Subcutaneous abdominal adipose tissue (tissue), 5 donors: ENCODE data around the gene AVPI1.
A peak's percentile ranks its signal among the peaks of the same experiment; 100 is the strongest.

ENCODE experiments used
- H3K27ac ChIP-seq: one replicate; pipeline ENCODE4 v1.7.0; 2013; ENCODE audit warnings: low read depth, mild to moderate bottlenecking, inconsistent platforms, low read length, moderate library complexity
- H3K27me3 ChIP-seq, 5 donors: one replicate each; pipeline ENCODE4 v1.7.0; 2013; ENCODE audit warnings: low read length in 5 of 5, inconsistent platforms in 1 of 5; ENCODE audit not compliant: control insufficient read depth in 5 of 5, insufficient read depth in 4 of 5
- H3K36me3 ChIP-seq, 5 donors: one replicate each; pipeline ENCODE4 v1.7.0; 2013; ENCODE audit warnings: low read length in 5 of 5; ENCODE audit not compliant: control insufficient read depth in 5 of 5, insufficient read depth in 5 of 5
- H3K4me1 ChIP-seq, 5 donors: one replicate each; pipeline ENCODE4 v1.7.0; 2013; ENCODE audit warnings: low read length in 5 of 5, mild to moderate bottlenecking in 3 of 5, moderate library complexity in 1 of 5; ENCODE audit not compliant: control insufficient read depth in 5 of 5, insufficient read depth in 5 of 5
- H3K4me3 ChIP-seq, 5 donors: one replicate each; pipeline ENCODE4 v1.7.0; 2013; ENCODE audit warnings: low read length in 5 of 5, low read depth in 1 of 5
- H3K9ac ChIP-seq, 5 donors: one replicate each; pipeline ENCODE4 v1.7.0; 2013; ENCODE audit warnings: low read length in 5 of 5, mild to moderate bottlenecking in 4 of 5, moderate library complexity in 3 of 5
- H3K9me3 ChIP-seq, 5 donors: one replicate each; pipeline ENCODE4 v1.7.0; 2013; ENCODE audit warnings: low read length in 5 of 5; ENCODE audit not compliant: control insufficient read depth in 5 of 5
- donor health status: healthy.
- donor health status: healthy.
- donor health status: healthy.
- donor health status: healthy.
- donor health status: healthy.

AVPI1 gene

GRCh38 chr10:97713339-97713825, 26.3 kb upstream of the AVPI1 start, which contains the start of gene MARVELD1:
TSS of gene MARVELD1 (plus strand) at chr10:97713730. CDS start at chr10:97713877, 147 bp downstream.
- Histone ChIP-seq H3K4me3 (peak within 1 kb of the TSS in 4 of 5 donors; percentile 70 to 85 (median 76)), H3K4me1 (peaks cover 9 to 59% (median 55%) of the 10 kb centered on the region in 5 donors), H3K27me3 (no peaks in the 10 kb centered on the region), H3K9me3 (no peaks in the 10 kb centered on the region), H3K36me3 (peaks cover 0 to 9% (median 4%) of the 10 kb centered on the region in 5 donors), H3K27ac (peak within 1 kb of the TSS; percentile 54), H3K9ac (peak within 1 kb of the TSS in 3 of 5 donors; percentile 55 to 65 (median 65))

GRCh38 chr10:97711640-97712572, 24.9 kb upstream of the AVPI1 start:
- Histone ChIP-seq H3K27ac (no peak overlapping the region), H3K4me1 (peaks cover 5 to 59% (median 47%) of the 10 kb centered on the region in 5 donors), H3K9ac (peak overlapping the region in 1 of 5 donors; percentile 16), H3K4me3 (no peak overlapping the region), H3K27me3 (no peaks in the 10 kb centered on the region), H3K9me3 (no peaks in the 10 kb centered on the region), H3K36me3 (no peaks in the 10 kb centered on the region)

GRCh38 chr10:97708976-97709946, 22.2 kb upstream of the AVPI1 start:
- Histone ChIP-seq H3K27me3 (no peaks in the 10 kb centered on the region), H3K4me3 (no peak overlapping the region), H3K4me1 (peaks cover 5 to 38% (median 29%) of the 10 kb centered on the region in 5 donors), H3K9ac (no peak overlapping the region), H3K9me3 (no peaks in the 10 kb centered on the region), H3K36me3 (no peaks in the 10 kb centered on the region), H3K27ac (no peak overlapping the region)

GRCh38 chr10:97708167-97708566, 21.1 kb upstream of the AVPI1 start:
- Histone ChIP-seq H3K9me3 (no peaks in the 10 kb centered on the region), H3K27ac (no peak overlapping the region), H3K4me3 (no peak overlapping the region), H3K27me3 (no peaks in the 10 kb centered on the region), H3K9ac (peak overlapping the region in 1 of 5 donors; percentile 26), H3K36me3 (no peaks in the 10 kb centered on the region), H3K4me1 (peaks cover 5 to 29% (median 22%) of the 10 kb centered on the region in 5 donors)

- H3K36me3 ChIP-seq = no peaks in the 10 kb centered on the region
- H3K4me3 ChIP-seq = no peak overlapping the region
- H3K9me3 ChIP-seq = no peaks in the 10 kb centered on the region
- H3K4me1 ChIP-seq = peaks cover 5 to 22% (median 14%) of the 10 kb centered on the region in 5 donors
- no peak overlapping the region for H3K27ac ChIP-seq
- no peak overlapping the region for H3K9ac ChIP-seq
- no peaks in the 10 kb centered on the region for H3K27me3 ChIP-seq
Measured at GRCh38 chr10:97707134-97707861, 20.3 kb upstream of the AVPI1 start.

- Histone ChIP-seq H3K4me1 (peaks cover 0 to 12% (median 10%) of the 10 kb centered on the region in 5 donors), H3K9me3 (no peaks in the 10 kb centered on the region), H3K27me3 (peaks cover 0 to 4% (median 0%) of the 10 kb centered on the region in 5 donors), H3K36me3 (no peaks in the 10 kb centered on the region), H3K27ac (no peak overlapping the region), H3K9ac (no peak overlapping the region), H3K4me3 (no peak overlapping the region)
Measured at GRCh38 chr10:97705006-97705670, 18.1 kb upstream of the AVPI1 start.

- no peak overlapping the region for H3K27ac ChIP-seq
- no peak overlapping the region for H3K9ac ChIP-seq
- no peaks in the 10 kb centered on the region for H3K36me3 ChIP-seq
- H3K4me1 ChIP-seq = peaks cover 0 to 12% (median 5%) of the 10 kb centered on the region in 5 donors
- H3K27me3 ChIP-seq = peaks cover 0 to 4% (median 0%) of the 10 kb centered on the region in 5 donors
- H3K4me3 ChIP-seq = no peak overlapping the region
- H3K9me3 ChIP-seq = no peaks in the 10 kb centered on the region
Measured at GRCh38 chr10:97704341-97704740, 17.3 kb upstream of the AVPI1 start.

GRCh38 chr10:97703398-97704067, 16.5 kb upstream of the AVPI1 start:
- Histone ChIP-seq H3K9me3 (no peaks in the 10 kb centered on the region), H3K36me3 (no peaks in the 10 kb centered on the region), H3K27ac (no peak overlapping the region), H3K4me1 (peaks cover 0 to 6% (median 0%) of the 10 kb centered on the region in 5 donors), H3K27me3 (peaks cover 0 to 4% (median 0%) of the 10 kb centered on the region in 5 donors), H3K4me3 (no peak overlapping the region), H3K9ac (no peak overlapping the region)
